Mesothelial cell of epicardium (in vitro differentiated cells): ENCODE data around the gene MED16. TPM values are rescaled to one million over a fixed set of nuclear protein-coding genes. Genes with fewer than 3 reads are reported as not detected.

Source experiments
- DNase-seq, 2 experiments: peaks; one replicate each; pipeline ENCODE4 v3.0.0; 2021; ENCODE audit warnings: low spot score in 2 of 2; ENCODE audit not compliant: unreplicated experiment in 2 of 2
- H3K27ac Mint-ChIP-seq: 2 replicates; pipeline ENCODE4 v1.8.0; 2021; ENCODE audit warnings: mixed read lengths
- H3K27me3 Mint-ChIP-seq: 2 replicates; pipeline ENCODE4 v1.8.0; 2021; ENCODE audit warnings: low read depth, mixed read lengths
- H3K36me3 Mint-ChIP-seq: 2 replicates; pipeline ENCODE4 v1.8.0; 2021; ENCODE audit warnings: mixed read lengths
- H3K4me1 Mint-ChIP-seq: 2 replicates; pipeline ENCODE4 v1.8.0; 2021; ENCODE audit warnings: mixed read lengths
- H3K4me3 Mint-ChIP-seq: 2 replicates; pipeline ENCODE4 v1.8.0; 2021; ENCODE audit warnings: mild to moderate bottlenecking, moderate library complexity, mixed read lengths
- H3K9me3 Mint-ChIP-seq: 2 replicates; pipeline ENCODE4 v1.8.0; 2021; ENCODE audit warnings: mixed read lengths
- CTCF ChIP-seq: fragments of 200-600 bp; sonication (generic); IDR thresholded peaks from one replicate; pipeline ENCODE4 v1.5.0; 2021; ENCODE audit warnings: antibody characterized with exemption; ENCODE audit not compliant: unreplicated experiment
- total RNA-seq: library from RNA; stranded (reverse); gene quantifications from 3 replicates; pipeline ENCODE4 v1.2.1, GENCODE V29; 2021

Gene MED16
- total RNA-seq, 1 donor from 2014 or later, result 79.8 TPM

- Mint-ChIP-seq H3K4me1 (peaks cover 11% of the 10 kb centered on the region), H3K27me3 (peaks cover 37% of the 10 kb centered on the region), H3K9me3 (no peaks in the 10 kb centered on the region), H3K4me3 (peak overlapping the region; percentile 6), H3K27ac (no peak overlapping the region), H3K36me3 (no peaks in the 10 kb centered on the region)
- no peak for TF ChIP-seq CTCF
- no peak for DNase-seq
Observed at GRCh38 chr19:919199-920050, 26.4 kb upstream of the MED16 start.

GRCh38 chr19:918481-919198, 25.7 kb upstream of the MED16 start:
- Mint-ChIP-seq H3K27me3 (peaks cover 37% of the 10 kb centered on the region), H3K27ac (no peak overlapping the region), H3K4me3 (no peak overlapping the region), H3K4me1 (peaks cover 12% of the 10 kb centered on the region), H3K9me3 (no peaks in the 10 kb centered on the region), H3K36me3 (no peaks in the 10 kb centered on the region)
- no peak for TF ChIP-seq CTCF
- no peak for DNase-seq

- Mint-ChIP-seq H3K4me3 (peak overlapping the region; percentile 59), H3K27ac (no peak overlapping the region), H3K36me3 (no peaks in the 10 kb centered on the region), H3K27me3 (peaks cover 37% of the 10 kb centered on the region), H3K4me1 (peaks cover 10% of the 10 kb centered on the region), H3K9me3 (no peaks in the 10 kb centered on the region)
- TF ChIP-seq CTCF, result no peak
- no peak for DNase-seq
Observed at GRCh38 chr19:918152-918437, 25.1 kb upstream of the MED16 start.

- Mint-ChIP-seq H3K9me3 (no peaks in the 10 kb centered on the region), H3K36me3 (no peaks in the 10 kb centered on the region), H3K4me1 (peaks cover 10% of the 10 kb centered on the region), H3K4me3 (peak within 1 kb of the TSS; percentile 59), H3K27ac (no peak within 1 kb of the TSS), H3K27me3 (peaks cover 37% of the 10 kb centered on the region)
- no peak for DNase-seq
- TF ChIP-seq CTCF, result no peak
Observed at GRCh38 chr19:917323-918151, 24.6 kb upstream of the MED16 start, which contains the start of gene KISS1R. Gene KISS1R, plus strand, starts transcription at chr19:917333. Its CDS starts 170 bp downstream, at chr19:917503.

GRCh38 chr19:916645-917322, 23.8 kb upstream of the MED16 start:
- H3K9me3 Mint-ChIP-seq, result no peaks in the 10 kb centered on the region
- H3K27me3 Mint-ChIP-seq, result peaks cover 36% of the 10 kb centered on the region
- peaks cover 7% of the 10 kb centered on the region for H3K4me1 Mint-ChIP-seq
- no peaks in the 10 kb centered on the region for H3K36me3 Mint-ChIP-seq
- DNase-seq, result no peak
- H3K27ac Mint-ChIP-seq, result no peak overlapping the region
- peak overlapping the region; percentile 26 for H3K4me3 Mint-ChIP-seq
- no peak for TF ChIP-seq CTCF
